ENCODE results near the gene SMARCA4. TPM values are rescaled to one million over a fixed set of nuclear protein-coding genes. Genes with fewer than 3 reads are reported as not detected.

SMARCA4 gene
- polyA plus RNA-seq, 4 donors = 75.6 to 163 (median 148) TPM

DNA sequence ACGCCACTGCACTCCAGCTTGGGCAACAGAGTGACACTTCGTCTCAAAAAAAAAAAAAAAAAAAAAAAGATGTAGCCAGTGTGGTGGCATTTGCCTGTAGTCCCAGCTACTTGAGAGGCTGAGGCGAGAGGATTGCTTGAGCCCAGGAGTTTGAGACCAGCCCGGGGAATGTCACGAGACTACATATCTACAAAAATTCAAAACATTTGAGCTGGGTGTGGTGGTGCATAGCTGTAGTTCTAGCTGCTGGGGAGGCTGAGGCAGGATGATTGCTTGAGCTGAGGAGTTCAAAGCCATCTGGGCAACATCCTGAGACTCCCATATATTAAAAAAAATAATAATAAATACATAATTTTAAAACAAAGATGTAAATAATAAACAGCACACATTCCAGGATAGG is 46.6 kb downstream of the SMARCA4 start:
- no peak for DNase-seq (ENCODE audit: low read depth in 4 of 4, low spot score in 3 of 4)

DNA sequence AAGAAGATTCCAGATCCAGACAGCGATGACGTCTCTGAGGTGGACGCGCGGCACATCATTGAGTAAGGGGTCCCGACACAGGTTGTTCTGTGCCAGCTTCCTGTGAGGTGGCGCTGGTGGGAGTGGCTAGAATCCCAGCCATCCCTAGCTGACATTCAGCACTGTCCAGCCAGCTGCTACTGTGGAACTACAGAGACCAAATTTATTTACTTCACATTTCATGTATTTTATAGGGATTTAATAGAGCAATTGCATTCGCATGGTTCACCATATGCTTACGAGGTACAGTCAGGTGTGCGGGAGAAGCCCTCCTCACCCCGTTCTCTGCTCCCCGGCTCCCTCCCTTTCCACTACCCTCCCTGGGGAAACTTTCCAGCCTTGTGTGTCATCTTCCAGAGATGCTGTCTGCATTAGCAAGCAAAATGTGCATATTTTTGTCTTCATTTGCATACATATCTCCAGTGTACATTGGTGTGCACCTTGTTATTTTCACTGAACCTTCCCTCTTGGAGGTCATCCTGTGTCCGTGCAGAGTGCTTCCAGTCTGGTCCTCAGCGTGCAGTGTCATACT is 47.2 kb downstream of the SMARCA4 start:
- no peak for DNase-seq (ENCODE audit: low read depth in 4 of 4, low spot score in 3 of 4)

DNA sequence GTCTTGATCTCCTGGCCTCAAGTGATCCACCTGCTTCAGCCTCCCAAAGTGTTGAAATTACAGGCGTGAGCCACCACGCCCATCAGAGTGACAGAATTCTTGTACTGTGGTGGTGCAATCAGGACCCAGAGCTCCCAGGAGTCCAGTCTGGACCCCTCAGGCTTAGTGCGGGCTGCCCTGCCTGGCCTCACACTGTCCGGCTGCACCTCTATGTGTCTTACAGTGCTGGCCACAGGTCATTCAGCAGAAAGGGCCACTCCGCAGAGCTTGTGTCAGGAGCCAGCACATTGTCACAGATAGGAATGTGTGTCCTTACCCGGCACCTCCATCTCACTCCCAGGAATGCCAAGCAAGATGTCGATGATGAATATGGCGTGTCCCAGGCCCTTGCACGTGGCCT is 49.2 kb downstream of the SMARCA4 start:
- no peak for DNase-seq (ENCODE audit: low read depth in 4 of 4, low spot score in 3 of 4)

DNA sequence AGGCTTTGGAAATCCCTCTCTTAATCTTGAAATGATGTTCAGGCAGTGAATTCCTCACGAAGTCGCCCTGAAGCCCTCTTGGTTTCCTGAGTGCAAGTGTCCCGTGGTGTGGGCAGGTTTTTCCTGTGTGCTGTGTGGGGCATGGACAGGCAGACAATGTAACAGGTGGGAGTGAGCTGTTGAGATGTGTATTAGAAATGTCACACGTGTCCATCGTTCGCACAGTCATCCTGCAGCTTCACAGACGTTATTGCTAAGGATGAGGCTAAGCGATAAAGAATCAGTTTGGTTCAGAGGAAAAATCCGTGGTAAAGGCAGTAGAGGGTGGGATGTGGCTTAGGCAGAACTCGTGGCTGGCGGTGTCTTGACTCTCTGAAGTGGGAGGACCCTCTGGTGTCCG is 51.7 kb downstream of the SMARCA4 start:
- DNase-seq (ENCODE audit: low read depth in 4 of 4, low spot score in 3 of 4) = no peak

DNA sequence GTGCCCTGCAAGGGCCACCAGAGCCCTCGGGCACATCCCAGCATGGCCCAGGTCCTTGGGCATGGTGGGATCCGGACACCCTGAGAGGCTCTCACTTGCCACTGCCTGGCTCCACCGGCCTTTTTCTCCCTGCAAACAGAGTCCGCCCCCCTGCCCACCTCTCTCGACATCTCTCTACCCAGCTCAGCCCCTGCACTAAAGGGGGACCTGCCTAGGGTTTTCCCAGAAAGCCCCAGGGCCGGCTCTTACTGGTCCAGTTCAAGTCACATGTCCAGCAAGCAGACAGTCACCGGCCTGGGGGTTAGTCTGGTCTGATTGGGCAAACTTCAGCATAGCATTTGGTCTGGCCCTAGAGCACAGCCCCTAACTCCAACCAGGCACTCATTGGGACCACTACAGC is 52.9 kb downstream of the SMARCA4 start:
- DNase-seq (ENCODE audit: low read depth in 4 of 4, low spot score in 3 of 4) = no peak

DNA sequence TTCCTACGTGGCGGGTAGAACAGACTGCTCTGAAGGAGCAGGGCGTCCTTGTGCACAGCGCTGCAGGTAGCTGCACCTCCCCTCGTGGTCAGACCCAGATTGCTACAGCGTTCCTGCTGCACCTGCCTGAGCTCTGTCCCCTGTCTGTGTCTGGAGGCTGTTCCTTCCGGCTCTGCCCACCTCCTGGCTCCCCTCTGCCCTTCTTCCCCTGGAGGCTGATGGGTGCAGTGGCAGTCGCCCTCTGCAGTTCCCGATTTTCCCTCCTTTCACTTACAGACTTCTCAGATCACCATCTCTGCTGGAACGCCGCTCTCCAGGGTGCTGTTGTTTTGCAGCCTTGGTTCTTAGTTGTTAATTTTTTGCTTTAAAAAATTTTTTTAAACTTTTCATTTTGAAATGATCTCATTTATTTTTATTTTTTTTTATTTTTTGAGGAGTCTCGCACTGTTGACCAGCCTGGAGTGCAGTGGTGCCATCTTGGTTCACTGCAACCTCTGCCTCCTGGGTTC is 53.6 kb downstream of the SMARCA4 start:
- DNase-seq (ENCODE audit: low read depth in 4 of 4, low spot score in 3 of 4) = no peak

DNA sequence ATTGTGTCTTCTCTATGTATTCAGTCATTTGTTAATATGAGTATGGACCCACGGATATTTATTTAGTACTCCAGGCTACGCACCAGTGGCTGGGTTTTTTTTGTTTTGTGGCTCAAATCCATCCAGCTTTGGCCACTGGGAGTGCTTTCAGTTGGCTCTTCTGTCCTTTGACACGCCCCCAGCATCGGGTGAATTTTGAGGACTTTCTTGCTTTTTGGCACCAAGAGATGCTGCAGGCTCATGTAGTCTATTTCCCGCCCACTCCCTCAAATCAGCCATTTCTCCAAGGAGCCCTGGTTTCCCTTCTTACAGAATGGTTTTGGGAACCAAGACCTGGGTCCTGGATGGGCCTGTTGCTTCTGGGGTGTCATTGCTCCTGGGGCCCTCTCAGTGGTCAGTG is 55.8 kb downstream of the SMARCA4 start:
- no peak for DNase-seq (ENCODE audit: low read depth in 4 of 4, low spot score in 3 of 4)

DNA sequence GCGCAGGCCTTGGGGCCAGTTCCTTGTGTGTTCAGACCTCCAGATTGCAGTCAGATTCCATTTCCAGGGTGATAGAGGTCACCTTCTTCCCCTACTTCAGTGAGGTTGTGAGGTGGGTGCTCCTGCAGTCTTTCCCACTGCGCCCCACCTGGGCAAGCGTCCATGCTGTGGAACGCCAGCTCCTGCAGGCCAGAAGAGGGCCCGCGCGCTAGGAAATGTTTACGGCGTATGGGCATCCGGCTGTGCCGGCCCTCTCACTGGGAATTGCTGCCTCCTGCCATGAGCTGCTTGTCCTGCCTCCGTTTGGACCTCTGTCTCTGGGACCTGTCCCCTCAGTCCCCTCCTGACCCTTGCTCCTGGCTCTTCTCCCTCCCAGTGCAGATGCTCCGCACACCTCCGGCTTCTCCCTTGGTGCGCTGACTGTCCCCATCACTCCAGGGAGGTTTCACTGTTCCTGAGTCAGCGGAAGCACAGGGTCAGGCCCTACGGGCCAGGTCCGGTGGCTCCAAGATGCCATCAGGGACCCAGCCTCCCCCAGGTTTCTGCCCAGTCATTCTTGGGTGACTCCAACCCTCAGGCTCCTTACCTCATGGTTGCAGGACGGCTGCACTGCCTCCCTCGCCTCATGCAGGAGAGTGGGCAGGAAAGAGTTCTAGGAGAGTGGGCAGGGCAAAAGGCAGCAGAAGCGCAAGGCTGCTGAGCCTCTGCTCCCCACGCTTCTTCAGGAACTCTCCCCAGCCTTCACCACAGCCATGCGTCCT is 56.6 kb downstream of the SMARCA4 start:
- no peak for DNase-seq (ENCODE audit: low read depth in 4 of 4, low spot score in 3 of 4)

DNA sequence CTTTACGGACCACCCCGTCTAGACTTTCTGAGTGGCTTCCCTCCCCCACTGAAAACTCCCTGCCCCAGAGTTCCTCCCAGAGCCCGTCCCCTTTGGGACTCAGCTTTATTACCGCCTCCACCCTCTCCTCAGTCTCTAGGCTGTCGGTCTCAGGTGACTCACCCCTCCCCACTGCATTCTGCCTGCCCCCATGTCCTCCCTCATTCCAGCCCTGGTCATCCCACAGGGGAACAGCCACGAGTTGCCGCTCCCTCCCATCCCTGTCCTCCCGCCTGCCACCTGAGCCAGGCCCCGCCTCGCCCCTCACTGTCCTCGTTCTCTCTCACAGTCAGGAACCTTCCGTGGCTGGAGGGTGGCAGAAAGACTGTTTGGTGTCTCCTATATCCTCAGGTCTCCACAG is 57.3 kb downstream of the SMARCA4 start:
- peak; percentile 16 to 47 (median 21) for DNase-seq (ENCODE audit: low read depth in 4 of 4, low spot score in 3 of 4)

DNA sequence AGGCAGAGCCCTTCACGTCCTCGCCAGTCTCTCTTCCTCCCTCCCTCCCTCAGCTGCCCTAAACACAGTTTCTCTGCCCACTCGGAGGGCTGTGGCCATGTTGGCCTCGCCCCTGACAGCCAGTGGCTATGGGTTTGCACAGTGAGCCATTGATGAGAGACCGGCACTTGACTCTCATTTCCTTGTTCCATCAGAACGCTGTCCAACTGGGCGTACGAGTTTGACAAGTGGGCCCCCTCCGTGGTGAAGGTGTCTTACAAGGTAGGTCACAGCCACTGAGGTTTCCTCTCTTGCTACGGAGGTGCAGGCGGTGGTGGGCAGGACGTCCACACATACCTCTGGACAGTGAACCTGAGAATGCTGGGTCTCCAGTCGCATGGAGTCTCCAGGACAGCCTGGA is 57.9 kb downstream of the SMARCA4 start:
- no peak for DNase-seq (ENCODE audit: low read depth in 4 of 4, low spot score in 3 of 4)

DNA sequence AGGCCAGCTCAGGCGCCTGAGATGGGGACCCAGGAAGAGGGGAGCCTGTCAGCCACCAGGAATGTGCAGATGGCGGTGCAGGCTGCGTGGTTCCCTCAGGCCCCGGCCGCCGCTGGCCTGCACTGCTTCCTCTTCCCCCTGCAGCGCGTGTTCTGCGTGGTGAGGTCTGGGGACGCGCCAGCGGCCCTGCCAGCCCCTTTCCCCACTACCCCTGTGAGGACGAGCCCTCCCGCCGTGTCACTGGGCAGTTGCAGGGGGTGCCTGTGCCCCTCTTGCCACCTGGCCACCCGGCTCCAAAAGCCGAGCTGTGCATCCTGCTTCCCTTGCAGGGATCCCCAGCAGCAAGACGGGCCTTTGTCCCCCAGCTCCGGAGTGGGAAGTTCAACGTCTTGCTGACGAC is 58.4 kb downstream of the SMARCA4 start:
- DNase-seq (ENCODE audit: low read depth in 4 of 4, low spot score in 3 of 4) = no peak

DNA sequence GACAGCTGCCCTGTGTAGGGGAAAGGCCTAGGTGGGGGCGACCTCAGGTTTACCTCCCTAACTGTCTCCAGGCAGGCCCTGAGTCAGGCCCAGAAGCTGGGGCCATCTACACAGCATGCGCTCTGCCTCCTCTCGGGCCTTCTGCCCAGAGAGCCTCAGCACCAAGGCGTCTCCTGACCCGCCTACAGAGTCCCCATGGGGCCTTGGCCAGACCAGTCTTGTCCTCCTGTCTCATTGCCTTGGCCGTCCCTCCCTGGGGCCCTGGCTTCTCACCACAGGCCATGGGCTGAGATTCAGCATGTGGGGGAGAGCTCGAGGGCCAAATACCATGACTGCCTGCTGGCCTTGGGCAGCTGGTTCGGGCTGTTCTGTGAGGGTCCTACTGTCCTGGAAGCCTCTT is 59.0 kb downstream of the SMARCA4 start:
- DNase-seq (ENCODE audit: low read depth in 4 of 4, low spot score in 3 of 4) = no peak

DNA sequence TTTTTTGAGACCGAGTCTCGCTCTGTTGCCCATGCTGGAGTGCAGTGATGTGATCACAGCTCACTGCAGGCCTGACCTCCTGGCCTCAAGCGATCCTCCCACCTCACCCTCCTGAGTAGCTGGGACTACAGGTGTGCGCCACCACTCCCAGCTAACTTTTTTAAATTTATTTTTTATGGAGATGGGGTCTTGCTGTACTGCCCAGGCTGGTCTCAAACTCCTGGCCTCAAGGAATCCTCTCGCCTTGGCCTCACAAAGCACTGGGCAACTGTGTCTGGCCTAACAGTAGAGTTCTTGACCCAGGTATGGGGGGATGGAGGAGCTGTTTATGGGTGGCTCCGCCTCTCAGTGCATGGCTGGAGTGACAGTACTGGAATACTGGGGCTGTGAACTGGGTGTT is 59.6 kb downstream of the SMARCA4 start:
- DNase-seq (ENCODE audit: low read depth in 4 of 4, low spot score in 3 of 4) = no peak

DNA sequence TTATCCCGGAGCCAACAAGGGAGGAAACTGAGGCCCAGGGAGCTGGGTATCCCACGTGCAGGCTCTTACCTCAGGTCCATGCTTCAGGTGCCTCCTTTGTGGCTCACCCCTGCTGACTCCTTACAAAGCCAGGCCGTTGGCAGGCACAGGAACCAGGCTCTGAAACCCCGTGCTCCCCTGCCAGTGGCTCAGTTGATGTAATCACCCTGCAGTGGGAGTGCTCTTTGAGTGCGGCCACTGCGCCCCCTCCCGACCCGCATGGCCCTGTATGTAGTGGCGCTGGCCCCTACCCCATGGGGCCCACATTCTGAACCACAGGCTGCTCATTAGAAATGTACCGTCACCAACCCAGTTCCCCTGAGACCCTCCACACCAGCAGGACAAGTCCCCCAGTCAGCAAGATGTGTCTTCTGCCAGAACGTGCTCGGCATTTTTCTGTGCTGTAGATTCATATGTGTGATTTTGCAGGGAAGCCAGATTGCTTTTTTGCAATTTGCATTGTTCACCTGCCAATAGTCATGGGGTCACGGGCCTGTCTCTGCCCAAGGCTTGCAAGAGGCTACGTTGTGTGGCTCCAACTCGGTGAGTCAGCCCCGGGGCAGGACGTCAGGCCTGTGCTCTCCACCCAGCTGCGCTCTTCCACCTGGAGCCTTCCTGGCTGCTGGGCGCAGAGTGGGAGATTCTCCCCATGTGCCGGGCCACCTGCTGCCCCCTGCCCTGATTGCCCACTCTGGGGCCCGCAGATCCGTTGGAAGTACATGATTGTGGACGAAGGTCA is 60.3 kb downstream of the SMARCA4 start:
- no peak for DNase-seq (ENCODE audit: low read depth in 4 of 4, low spot score in 3 of 4)

DNA sequence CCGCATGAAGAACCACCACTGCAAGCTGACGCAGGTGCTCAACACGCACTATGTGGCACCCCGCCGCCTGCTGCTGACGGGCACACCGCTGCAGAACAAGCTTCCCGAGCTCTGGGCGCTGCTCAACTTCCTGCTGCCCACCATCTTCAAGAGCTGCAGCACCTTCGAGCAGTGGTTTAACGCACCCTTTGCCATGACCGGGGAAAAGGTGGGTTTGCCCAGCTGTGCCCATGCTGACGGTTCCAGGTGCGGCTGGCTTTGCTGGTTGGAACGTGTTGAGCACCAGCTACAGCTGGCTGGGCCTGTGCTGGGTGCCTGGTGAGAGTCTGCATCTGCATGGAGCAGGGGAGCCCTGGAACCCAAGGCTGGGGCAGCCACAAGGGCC is 60.9 kb downstream of the SMARCA4 start:
- DNase-seq (ENCODE audit: low read depth in 4 of 4, low spot score in 3 of 4) = no peak

DNA sequence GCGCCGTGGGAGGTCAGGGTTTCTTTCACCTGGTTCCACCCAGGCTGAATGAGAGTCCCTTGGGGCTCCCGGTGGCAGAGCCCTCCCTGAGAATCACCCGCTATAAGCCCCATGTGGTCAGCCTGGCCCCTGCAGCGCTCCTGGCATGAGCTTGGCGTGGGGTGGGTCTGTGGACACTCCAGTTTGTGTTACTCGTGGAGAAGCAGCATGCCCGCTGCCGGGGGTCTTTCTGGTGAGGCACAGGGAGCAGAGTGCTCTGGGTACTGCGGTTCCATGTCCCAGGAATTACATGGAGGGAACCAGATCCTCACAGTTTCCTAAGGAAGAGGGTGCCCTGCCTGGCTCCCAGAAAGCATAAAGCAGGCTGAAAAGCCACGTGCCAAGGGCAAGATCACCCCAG is 62.2 kb downstream of the SMARCA4 start:
- DNase-seq (ENCODE audit: low read depth in 4 of 4, low spot score in 3 of 4) = no peak

DNA sequence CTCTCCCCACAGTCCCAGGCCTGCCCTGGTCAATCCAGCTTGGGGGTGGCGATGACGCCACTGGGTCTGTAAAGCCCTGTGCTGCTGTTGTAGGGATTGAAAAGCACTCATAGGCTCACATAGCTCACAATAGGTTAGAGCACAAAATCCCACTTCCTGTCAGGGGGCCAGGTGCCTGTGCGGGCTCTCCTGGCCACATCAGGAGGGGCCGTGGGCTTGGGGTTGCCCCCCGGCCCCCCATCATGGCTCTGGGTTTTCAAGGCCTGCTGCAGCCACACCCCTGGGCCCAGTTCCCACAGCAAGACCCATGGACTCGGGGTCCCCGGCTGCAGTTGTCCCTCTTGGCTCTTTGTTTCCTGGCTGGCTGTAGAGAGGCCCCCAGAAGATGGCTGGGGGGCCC is 62.9 kb downstream of the SMARCA4 start:
- DNase-seq (ENCODE audit: low read depth in 4 of 4, low spot score in 3 of 4) = no peak

DNA sequence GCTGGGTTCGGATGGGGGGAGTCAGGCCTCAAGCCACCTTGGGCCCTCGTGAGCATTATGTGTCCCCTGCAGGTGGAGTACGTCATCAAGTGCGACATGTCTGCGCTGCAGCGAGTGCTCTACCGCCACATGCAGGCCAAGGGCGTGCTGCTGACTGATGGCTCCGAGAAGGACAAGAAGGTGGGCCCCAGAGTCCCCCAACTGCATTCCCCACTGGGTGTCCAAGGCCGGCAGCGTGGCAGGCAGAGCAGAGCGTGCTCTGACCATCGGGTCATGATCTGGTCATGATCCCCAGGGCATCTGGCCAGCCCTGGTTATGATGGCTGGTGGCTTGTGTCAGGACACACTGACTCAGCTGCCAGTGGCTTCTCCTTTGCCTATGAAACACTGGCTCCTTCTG is 63.4 kb downstream of the SMARCA4 start:
- no peak for DNase-seq (ENCODE audit: low read depth in 4 of 4, low spot score in 3 of 4)

DNA sequence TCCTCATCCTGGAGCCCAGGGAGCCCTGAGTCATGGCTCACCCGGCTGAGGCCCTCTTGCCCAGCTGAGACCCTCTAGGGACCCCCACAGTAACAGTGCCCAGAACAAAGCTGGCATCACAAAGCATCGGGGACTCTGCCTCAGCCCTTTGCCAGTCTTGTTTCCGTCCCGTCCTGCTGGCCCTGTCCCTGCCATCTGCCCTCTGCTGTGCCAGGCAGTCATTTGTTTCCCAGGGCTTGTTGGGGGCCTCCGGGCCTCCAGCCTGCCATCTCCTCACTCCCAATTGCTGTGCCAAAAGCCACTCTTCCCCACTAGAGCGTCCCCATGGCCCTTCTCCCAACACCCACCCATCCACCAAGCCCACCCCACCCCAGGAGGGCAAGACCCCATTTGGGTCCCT is 64.2 kb downstream of the SMARCA4 start:
- no peak for DNase-seq (ENCODE audit: low read depth in 4 of 4, low spot score in 3 of 4)

DNA sequence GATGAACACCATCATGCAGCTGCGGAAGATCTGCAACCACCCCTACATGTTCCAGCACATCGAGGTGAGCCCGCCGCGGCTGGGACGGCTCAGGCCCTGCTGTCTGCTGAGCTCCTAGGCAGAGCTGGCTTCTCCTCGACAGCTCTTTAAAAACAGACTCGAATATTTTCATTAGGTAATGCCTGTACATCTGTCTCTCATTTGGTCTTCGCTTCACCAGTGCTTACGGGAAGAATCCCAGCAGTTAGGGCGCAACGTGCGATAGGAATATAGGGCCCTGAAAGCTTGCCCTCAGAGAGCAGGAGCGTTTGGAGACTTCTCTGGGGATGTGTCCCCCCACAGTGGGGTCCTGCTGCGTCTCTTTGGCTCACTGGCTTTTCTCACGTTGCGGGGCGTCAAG is 64.6 kb downstream of the SMARCA4 start:
- DNase-seq (ENCODE audit: low read depth in 4 of 4, low spot score in 3 of 4) = no peak

DNA sequence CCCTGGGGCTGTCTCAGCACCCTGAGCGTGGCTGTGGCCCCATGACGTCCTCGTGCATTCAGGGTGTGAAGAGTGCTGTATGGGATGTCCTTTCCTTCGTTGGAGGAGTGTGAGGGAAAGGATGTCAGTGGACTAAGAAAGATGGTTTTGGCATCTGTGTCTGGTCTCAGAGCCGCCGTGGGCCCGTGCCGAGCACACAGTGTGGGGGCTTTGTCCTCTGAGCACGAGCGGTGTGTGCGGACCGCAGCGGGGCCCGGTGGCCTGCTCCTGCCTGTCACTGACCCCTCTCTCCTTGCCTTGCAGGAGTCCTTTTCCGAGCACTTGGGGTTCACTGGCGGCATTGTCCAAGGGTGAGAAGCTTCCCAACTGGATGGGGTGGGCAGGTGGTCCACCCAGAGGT is 65.2 kb downstream of the SMARCA4 start:
- DNase-seq (ENCODE audit: low read depth in 4 of 4, low spot score in 3 of 4) = no peak

DNA sequence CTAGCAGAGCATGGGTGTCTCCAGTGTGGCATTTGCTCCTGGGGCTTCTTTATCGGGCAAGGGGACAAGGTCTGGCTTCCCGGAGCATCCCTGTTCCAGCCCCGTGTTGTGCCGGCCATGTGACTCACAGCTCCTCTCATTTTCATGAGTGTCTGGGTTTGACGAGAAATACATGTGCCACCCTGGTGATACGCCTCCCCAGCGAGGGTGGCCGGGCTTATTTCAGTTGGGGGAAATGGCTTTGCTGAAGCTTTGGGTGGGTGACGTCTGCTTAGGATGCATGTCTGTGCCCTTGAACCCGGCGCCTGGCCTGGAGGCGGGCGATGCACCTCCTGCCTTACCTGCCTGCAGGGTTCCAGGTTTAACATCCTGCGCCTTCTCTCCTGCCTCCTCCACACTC is 66.6 kb downstream of the SMARCA4 start:
- no peak for DNase-seq (ENCODE audit: low read depth in 4 of 4, low spot score in 3 of 4)

All from left renal pelvis (tissue), 4 donors.